ENCODE data around the gene RAB40A. TPM values are rescaled to one million over a fixed set of nuclear protein-coding genes. Genes with fewer than 3 reads are reported as not detected.

The RAB40A gene
- total and polyA plus RNA-seq, 4 donors: 0.03 to 0.33 (median 0.07) TPM

GRCh38 chrX:103529550-103529949 is 10.3 kb upstream of the RAB40A start:
- TF ChIP-seq ATF3 (IDR thresholded peaks at IDR 0.05) (no peak), TAF1 (conservative IDR thresholded peaks at IDR 0.05) (no peak), RAD21 (IDR thresholded peaks at IDR 0.05) (no peak), JUND (IDR thresholded peaks at IDR 0.05) (no peak), FOXA2 (IDR thresholded peaks at IDR 0.05) (no peak), ZBTB33 (IDR thresholded peaks at IDR 0.05) (no peak), NR2F2 (IDR thresholded peaks at IDR 0.05) (no peak), GABPA (IDR thresholded peaks at IDR 0.05 in 1 of 2, conservative IDR thresholded peaks at IDR 0.05 in 1 of 2) (no peak), YY1 (IDR thresholded peaks at IDR 0.05) (no peak), HNF4G (IDR thresholded peaks at IDR 0.05) (no peak), CTCF (IDR thresholded peaks at IDR 0.05; ENCODE audit: low read depth, low read length, missing input control) (no peak), REST (IDR thresholded peaks at IDR 0.05) (no peak), SP1 (IDR thresholded peaks at IDR 0.05) (no peak), RXRA (IDR thresholded peaks at IDR 0.05) (no peak), FOXA1 (IDR thresholded peaks at IDR 0.05) (no peak), HNF4A (conservative IDR thresholded peaks at IDR 0.05) (no peak), EGR1 (IDR thresholded peaks at IDR 0.05; ENCODE audit: low read depth in 2 of 2) (no peak)
- TF ChIP-seq, protein P1, sequence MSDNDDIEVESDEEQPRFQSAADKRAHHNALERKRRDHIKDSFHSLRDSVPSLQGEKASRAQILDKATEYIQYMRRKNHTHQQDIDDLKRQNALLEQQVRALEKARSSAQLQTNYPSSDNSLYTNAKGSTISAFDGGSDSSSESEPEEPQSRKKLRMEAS (IDR thresholded peaks at IDR 0.05): no peak
- DNase-seq (ENCODE audit: low spot score): no peak
- peaks cover 0 to 5% (median 2%) of the 10 kb centered on the region in 4 donors for H3K4me1 ChIP-seq (ENCODE audit: control insufficient read depth in 4 of 4, insufficient read depth in 4 of 4, low read length in 3 of 4)
- H3K9me3 ChIP-seq (ENCODE audit: control insufficient read depth in 4 of 4, low read length in 3 of 4): no peaks in the 10 kb centered on the region
- WGBS: 90% methylated on average over 3 of the region's 3 CpGs
- H3K27me3 ChIP-seq (ENCODE audit: control insufficient read depth in 4 of 4, insufficient read depth in 4 of 4, low read length in 3 of 4): no peaks in the 10 kb centered on the region
- H3K27ac ChIP-seq (ENCODE audit: low read depth in 1 of 2, low read length in 2 of 2): no peak overlapping the region
- H3K4me3 ChIP-seq (ENCODE audit: low read depth in 1 of 3, low read length in 3 of 3): no peak overlapping the region
- H3K36me3 ChIP-seq (ENCODE audit: control insufficient read depth in 4 of 4, insufficient read depth in 3 of 4, low read depth in 1 of 4, low read length in 3 of 4): no peaks in the 10 kb centered on the region
- H3K9ac ChIP-seq (ENCODE audit: low read depth in 1 of 2, low read length in 2 of 2): no peak overlapping the region

All from liver (tissue), 9 donors.